RCC 7860 (cell line): Measurements from ENCODE around the gene CKB.
"Not testable (repeated sequence)": the region's sequence is repeated elsewhere in the genome, so short reads cannot be mapped to it uniquely, and the experiment has no call there.

Source experiments
- DNase-seq: peaks from one replicate; pipeline ENCODE4 v3.0.0-alpha.2; 2015; ENCODE audit warnings: low spot score
- FAIRE-seq: peaks from 2 replicates; lab custom pipeline; 2012; peaks lifted over from hg19 to GRCh38; lab: Jason Lieb, UNC

Gene CKB

GRCh38 chr14:103528146-103528586 lies 5.5 kb upstream of the CKB start:
- DNase-seq (no peak), FAIRE-seq (no peak)

GRCh38 chr14:103527408-103528145 lies 4.9 kb upstream of the CKB start:
- DNase-seq: peak; percentile 14
- no peak for FAIRE-seq

GRCh38 chr14:103526914-103527248 lies 4.3 kb upstream of the CKB start:
- FAIRE-seq (no peak), DNase-seq (no peak)

- DNase-seq (no peak), FAIRE-seq (no peak)
These were observed 3.8 kb upstream of the CKB start for GRCh38 chr14:103526247-103526913.

- DNase-seq, FAIRE-seq: not testable (repeated sequence)
These were observed 3.0 kb upstream of the CKB start for GRCh38 chr14:103525430-103526246.

GRCh38 chr14:103524002-103524935 lies 1.6 kb upstream of the CKB start:
- FAIRE-seq (no peak), DNase-seq (no peak)

GRCh38 chr14:103523575-103523954 lies 935 bp upstream of the CKB start:
- DNase-seq (no peak), FAIRE-seq (no peak)

- no peak for DNase-seq
- no peak for FAIRE-seq
These were observed 573 bp downstream of the CKB start for GRCh38 chr14:103521951-103522563.

- FAIRE-seq: no peak
- DNase-seq: no peak
These were observed 1.1 kb downstream of the CKB start for GRCh38 chr14:103521438-103521950.

GRCh38 chr14:103520657-103521437 lies 1.8 kb downstream of the CKB start:
- FAIRE-seq (no peak), DNase-seq (no peak)

- DNase-seq: no peak
- FAIRE-seq: no peak
These were observed 2.4 kb downstream of the CKB start for GRCh38 chr14:103520269-103520656.

- FAIRE-seq (no peak), DNase-seq (no peak)
These were observed 2.8 kb downstream of the CKB start for GRCh38 chr14:103519837-103520212.

- no peak for DNase-seq
- FAIRE-seq: no peak
These were observed 3.4 kb downstream of the CKB start for GRCh38 chr14:103519043-103519836.

- FAIRE-seq (no peak), DNase-seq (no peak)
These were observed 4.1 kb downstream of the CKB start for GRCh38 chr14:103518422-103519042.

GRCh38 chr14:103517721-103518421 lies 4.8 kb downstream of the CKB start:
- FAIRE-seq: no peak

GRCh38 chr14:103517174-103517566 lies 5.5 kb downstream of the CKB start:
- DNase-seq: no peak
- FAIRE-seq: no peak

More at GRCh38 chr14:103517721-103518421, 4.8 kb downstream of the CKB start:
- no peak for DNase-seq

GRCh38 chr14:103516426-103517173 lies 6.0 kb downstream of the CKB start:
- FAIRE-seq (no peak), DNase-seq (no peak)
